ENCODE measurements around the gene SGSM2. TPM values are rescaled to one million over a fixed set of nuclear protein-coding genes. Genes with fewer than 3 reads are reported as not detected.

The SGSM2 gene
- total and polyA plus RNA-seq, 2 of the 13 experiments (the other 11 are each of a cell fraction or from before 2014, with no cell fraction given) = 30.4 to 51.3 TPM

GRCh38 chr17:2364763-2365116 is 27.4 kb downstream of the SGSM2 start:
- no peak for FAIRE-seq
- no TSS peak for BruUV-seq (replicated peaks)

GRCh38 chr17:2365132-2365531 is 27.8 kb downstream of the SGSM2 start:
- Histone ChIP-seq H3K9me3 (ENCODE audit: low read length) (no peaks in the 10 kb centered on the region), H3K9ac (ENCODE audit: insufficient read depth, low read depth, low read length) (no peak overlapping the region), H4K20me1 (ENCODE audit: insufficient read depth, low read length) (no peaks in the 10 kb centered on the region), H3K4me2 (ENCODE audit: low read depth, low read length) (no peak overlapping the region), H3K4me1 (ENCODE audit: insufficient read depth, low read length) (no peaks in the 10 kb centered on the region), H3K36me3 (replicated peaks in 1 of 2; ENCODE audit: control insufficient read depth in 1 of 2, insufficient read depth in 2 of 2, low read length in 2 of 2) (peaks cover 16 to 30% of the 10 kb centered on the region in 2 experiments; a peak in 3 of 5 replicates), H3K79me2 (ENCODE audit: insufficient read depth, low read length) (no peaks in the 10 kb centered on the region), H3K27ac (ENCODE audit: extremely low read length, insufficient read depth, low read length) (no peak overlapping the region), H3K4me3 (replicated peaks in 1 of 3; ENCODE audit: insufficient read depth in 1 of 3, low read depth in 2 of 3, low read length in 3 of 3) (no peak overlapping the region), H2AFZ (ENCODE audit: low read length) (no peak overlapping the region), H3K27me3 (ENCODE audit: control insufficient read depth in 1 of 2, insufficient read depth in 2 of 2, low read length in 2 of 2) (no peaks in the 10 kb centered on the region)
- FAIRE-seq (no peak), DNase-seq (ENCODE audit: low spot score) (no peak), ATAC-seq (no peak)
- no peak for TF ChIP-seq ZNF382 (CRISPR knock-in tag; IDR thresholded peaks at IDR 0.05; ENCODE audit: borderline replicate concordance)
- TF ChIP-seq, protein P1, sequence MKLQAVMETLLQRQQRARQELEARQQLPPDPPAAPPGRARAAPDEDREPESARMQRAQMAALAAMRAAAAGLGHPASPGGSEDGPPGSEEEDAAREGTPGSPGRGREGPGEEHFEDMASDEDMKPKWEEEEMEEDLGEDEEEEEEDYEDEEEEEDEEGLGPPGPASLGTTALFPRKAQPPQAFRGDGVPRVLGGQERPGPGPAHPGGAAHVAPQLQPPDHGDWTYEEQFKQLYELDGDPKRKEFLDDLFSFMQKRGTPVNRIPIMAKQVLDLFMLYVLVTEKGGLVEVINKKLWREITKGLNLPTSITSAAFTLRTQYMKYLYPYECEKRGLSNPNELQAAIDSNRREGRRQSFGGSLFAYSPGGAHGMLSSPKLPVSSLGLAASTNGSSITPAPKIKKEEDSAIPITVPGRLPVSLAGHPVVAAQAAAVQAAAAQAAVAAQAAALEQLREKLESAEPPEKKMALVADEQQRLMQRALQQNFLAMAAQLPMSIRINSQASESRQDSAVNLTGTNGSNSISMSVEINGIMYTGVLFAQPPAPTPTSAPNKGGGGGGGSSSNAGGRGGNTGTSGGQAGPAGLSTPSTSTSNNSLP (IDR thresholded peaks at IDR 0.05; ENCODE audit: low read depth, low read length) = no peak
- no peak for TF ChIP-seq ZNF766 (CRISPR knock-in tag; IDR thresholded peaks at IDR 0.05; ENCODE audit: borderline replicate concordance)
- no peak for TF ChIP-seq ATF1 (CRISPR knock-in tag; IDR thresholded peaks at IDR 0.05)
- CTCF ChIA-PET (ENCODE audit: low intra/inter-chr PET ratio, low total read pairs) = no interaction called here
- intact Hi-C loops (cut with micrococcal nuclease; ENCODE audit: unreplicated experiment) (no loop called here), in situ Hi-C loops (cut with HindIII; ENCODE audit: extremely low pct_ligation_motif_present, low pct_unique_long_range_greater_than_20kb) (no loop called here)
- POLR2A ChIA-PET = no interaction called here
- 98% methylated on average over 13 of the region's 20 CpGs for WGBS (ENCODE audit: low lambda C conversion rate)
- BruUV-seq (replicated peaks) = no TSS peak

More at GRCh38 chr17:2364763-2365116, 27.4 kb downstream of the SGSM2 start:
- intact Hi-C loops (cut with micrococcal nuclease; ENCODE audit: unreplicated experiment) = no loop called here
- Histone ChIP-seq H4K20me1 (ENCODE audit: insufficient read depth, low read length) (no peaks in the 10 kb centered on the region), H3K9ac (ENCODE audit: insufficient read depth, low read depth, low read length) (no peak overlapping the region), H3K27ac (ENCODE audit: extremely low read length, insufficient read depth, low read length) (no peak overlapping the region), H3K36me3 (replicated peaks in 1 of 2; ENCODE audit: control insufficient read depth in 1 of 2, insufficient read depth in 2 of 2, low read length in 2 of 2) (peaks cover 16 to 30% of the 10 kb centered on the region in 2 experiments; a peak in 3 of 5 replicates), H2AFZ (ENCODE audit: low read length) (no peak overlapping the region), H3K27me3 (ENCODE audit: control insufficient read depth in 1 of 2, insufficient read depth in 2 of 2, low read length in 2 of 2) (no peaks in the 10 kb centered on the region), H3K9me3 (ENCODE audit: low read length) (no peaks in the 10 kb centered on the region), H3K4me1 (ENCODE audit: insufficient read depth, low read length) (no peaks in the 10 kb centered on the region), H3K4me2 (ENCODE audit: low read depth, low read length) (no peak overlapping the region), H3K79me2 (ENCODE audit: insufficient read depth, low read length) (no peaks in the 10 kb centered on the region), H3K4me3 (replicated peaks in 1 of 3; ENCODE audit: insufficient read depth in 1 of 3, low read depth in 2 of 3, low read length in 3 of 3) (no peak overlapping the region)
- no peak for ATAC-seq
- CTCF ChIA-PET (ENCODE audit: low intra/inter-chr PET ratio, low total read pairs) = no interaction called here
- TF ChIP-seq ZNF878 (CRISPR knock-in tag; IDR thresholded peaks at IDR 0.05) (no peak), AGO2 (optimal IDR thresholded peaks at IDR 0.05; ENCODE audit: low read depth, low read length) (peak; percentile 32)
- in situ Hi-C loops (cut with HindIII; ENCODE audit: extremely low pct_ligation_motif_present, low pct_unique_long_range_greater_than_20kb) = no loop called here
- POLR2A ChIA-PET = no interaction called here
- DNase-seq (ENCODE audit: low spot score) = no peak
- 90% methylated on average over 3 of the region's 12 CpGs for WGBS (ENCODE audit: low lambda C conversion rate)

Data from HepG2 (cell line).